Lower lobe of right lung (tissue), 2 donors: Measurements from ENCODE around the gene CSF1. TPM values are rescaled to one million over a fixed set of nuclear protein-coding genes. Genes with fewer than 3 reads are reported as not detected.
"Not testable (repeated sequence)": the region's sequence is repeated elsewhere in the genome, so short reads cannot be mapped to it uniquely, and the experiment has no call there.

ENCODE experiments used
- ATAC-seq, 2 donors: fragments of 200-7000 bp; cut with Tn5 transposase; one replicate each; pipeline ENCODE4 v1.9.1; 2020 to 2022; ENCODE audit warnings: mild to moderate bottlenecking in 2 of 2, moderate library complexity in 2 of 2
- DNase-seq: peaks from one replicate; pipeline ENCODE4 v3.0.0-alpha.2; 2020
- H3K27ac ChIP-seq: fragments of 200-600 bp; one replicate; pipeline ENCODE4 v1.8.0; 2022
- H3K27me3 ChIP-seq: fragments of 200-600 bp; one replicate; pipeline ENCODE4 v1.8.0; 2022; ENCODE audit warnings: low read depth
- H3K36me3 ChIP-seq: fragments of 200-600 bp; one replicate; pipeline ENCODE4 v1.8.0; 2022; ENCODE audit warnings: mild to moderate bottlenecking
- H3K4me1 ChIP-seq: fragments of 200-600 bp; one replicate; pipeline ENCODE4 v1.8.0; 2022
- H3K4me3 ChIP-seq: fragments of 200-600 bp; one replicate; pipeline ENCODE4 v1.8.0; 2022; ENCODE audit warnings: mild to moderate bottlenecking
- H3K9me3 ChIP-seq: fragments of 200-600 bp; one replicate; pipeline ENCODE4 v1.8.0; 2022
- CTCF ChIP-seq: fragments of 200-600 bp; IDR thresholded peaks from one replicate; pipeline ENCODE4 v1.8.0; 2022; ENCODE audit warnings: antibody characterized with exemption, mild to moderate bottlenecking
- intact Hi-C: fragments of 100-400 bp; cut with DNase I; formaldehyde crosslinking; loops from one replicate; pipeline ENCODE4 v1.11.0; 2022
- total RNA-seq: library from RNA; stranded (reverse); fragmentation: NEBNext Ultra II Directional; extraction: Animal tissue kit (Norgen Biotek cat#: 25700); gene quantifications from one replicate; pipeline ENCODE4 v1.2.1, GENCODE V29; 2021
- donor health status: DM: no; HTN: yes; CAD: no; lungs with severe emphysema.

The CSF1 gene
- total RNA-seq, 1 donor from 2014 or later: 64.3 TPM

DNA sequence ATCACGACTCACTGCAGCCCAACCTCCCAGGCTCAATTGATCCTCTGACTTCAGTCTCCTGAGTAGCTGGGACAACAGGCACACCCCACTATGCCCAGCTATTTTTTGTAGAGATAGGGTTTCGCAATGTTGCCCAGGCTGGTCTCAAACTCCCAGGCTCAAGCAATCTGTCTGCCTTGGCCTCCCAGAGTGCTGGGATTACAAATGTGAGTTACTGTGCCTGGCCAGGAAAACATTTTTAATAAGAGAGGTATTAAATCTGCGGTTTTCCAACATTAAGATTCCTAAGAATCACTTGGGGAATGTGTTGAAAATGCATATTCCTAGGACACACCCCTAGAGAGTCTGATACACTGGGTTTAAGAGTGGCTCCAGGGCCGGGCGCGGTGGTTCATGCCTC is 8.7 kb downstream of the CSF1 start:
- H3K27ac ChIP-seq: no peak overlapping the region

GRCh38 chr1:109920391-109920790 is 9.7 kb downstream of the CSF1 start:
- H3K27ac ChIP-seq, H3K9me3 ChIP-seq, ATAC-seq, H3K27me3 ChIP-seq, H3K4me3 ChIP-seq, DNase-seq, intact Hi-C loops: not testable (repeated sequence)
- Histone ChIP-seq H3K4me1 (peaks cover 13% of the 10 kb centered on the region), H3K36me3 (peaks cover 100% of the 10 kb centered on the region)

More for the DNA sequence above, 8.7 kb downstream of the CSF1 start:
- H3K27me3 ChIP-seq: no peaks in the 10 kb centered on the region
- peaks cover 100% of the 10 kb centered on the region for H3K36me3 ChIP-seq
- no peaks in the 10 kb centered on the region for H3K9me3 ChIP-seq
- peaks cover 22% of the 10 kb centered on the region for H3K4me1 ChIP-seq
- H3K4me3 ChIP-seq: no peak overlapping the region
- no peak for DNase-seq
- ATAC-seq: no peak
- no peak for TF ChIP-seq CTCF
- intact Hi-C loops: loop anchor here (10.0 kb wide), 1 partner anchor 55 kb away; no protein-coding TSS in a partner anchor

- Histone ChIP-seq H3K36me3 (peaks cover 99% of the 10 kb centered on the region), H3K9me3 (no peaks in the 10 kb centered on the region), H3K4me3 (no peak overlapping the region), H3K27me3 (no peaks in the 10 kb centered on the region), H3K27ac (no peak overlapping the region), H3K4me1 (peaks cover 13% of the 10 kb centered on the region)
- TF ChIP-seq CTCF: no peak
- DNase-seq: no peak
- intact Hi-C loops: no loop called here
- no peak for ATAC-seq
These were observed 11.7 kb downstream of the CSF1 start for GRCh38 chr1:109922326-109922725.

GRCh38 chr1:109923131-109923945 is 12.7 kb downstream of the CSF1 start:
- Histone ChIP-seq H3K27ac (peak overlapping the region; percentile 18), H3K36me3 (peaks cover 98% of the 10 kb centered on the region), H3K4me3 (no peak overlapping the region), H3K27me3 (no peaks in the 10 kb centered on the region), H3K9me3 (no peaks in the 10 kb centered on the region), H3K4me1 (peaks cover 14% of the 10 kb centered on the region)
- TF ChIP-seq CTCF: peak; percentile 52
- intact Hi-C loops: no loop called here
- DNase-seq (no peak), ATAC-seq (peak; percentile 34 to 37)

- ATAC-seq (no peak), DNase-seq (no peak)
- Histone ChIP-seq H3K36me3 (peaks cover 98% of the 10 kb centered on the region), H3K27ac (peak overlapping the region; percentile 5), H3K4me3 (no peak overlapping the region), H3K27me3 (no peaks in the 10 kb centered on the region), H3K4me1 (peaks cover 20% of the 10 kb centered on the region), H3K9me3 (no peaks in the 10 kb centered on the region)
- intact Hi-C loops: no loop called here
- TF ChIP-seq CTCF: no peak
These were observed 13.3 kb downstream of the CSF1 start for GRCh38 chr1:109923946-109924275.

DNA sequence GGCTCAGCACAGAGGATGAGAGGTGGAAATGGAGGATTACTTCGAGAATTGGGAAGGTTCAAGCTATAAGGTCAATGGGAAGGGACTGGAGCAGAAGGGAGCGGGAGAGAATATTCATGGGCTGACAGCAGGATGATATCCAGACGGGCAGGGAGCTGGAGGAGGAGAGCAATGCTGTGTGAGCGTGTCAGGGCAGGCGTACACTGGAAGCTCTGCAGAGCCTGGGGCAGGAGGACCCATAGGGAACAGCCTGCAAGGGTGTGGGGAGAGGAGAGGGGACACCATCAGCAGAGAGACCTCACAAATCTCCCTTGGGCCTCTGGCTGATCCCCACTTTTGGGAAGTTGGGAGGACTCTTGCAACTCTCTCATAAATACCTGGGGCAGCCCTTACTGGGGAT is 13.7 kb downstream of the CSF1 start:
- H3K27me3 ChIP-seq: no peaks in the 10 kb centered on the region
- peaks cover 24% of the 10 kb centered on the region for H3K4me1 ChIP-seq

More for the DNA sequence above, 13.7 kb downstream of the CSF1 start:
- Histone ChIP-seq H3K27ac (peak overlapping the region; percentile 5), H3K4me3 (no peak overlapping the region), H3K9me3 (no peaks in the 10 kb centered on the region), H3K36me3 (peaks cover 98% of the 10 kb centered on the region)
- TF ChIP-seq CTCF: no peak
- DNase-seq (no peak), ATAC-seq (no peak)
- intact Hi-C loops: no loop called here
